ENCODE measurements around the gene EPO.
"Not testable (repeated sequence)": the region's sequence is repeated elsewhere in the genome, so short reads cannot be mapped to it uniquely, and the experiment has no call there.

EPO gene

GRCh38 chr7:100705320-100705752 lies 14.9 kb upstream of the EPO start:
- DNase-seq (ENCODE audit: low spot score) = peak; percentile 88

DNA sequence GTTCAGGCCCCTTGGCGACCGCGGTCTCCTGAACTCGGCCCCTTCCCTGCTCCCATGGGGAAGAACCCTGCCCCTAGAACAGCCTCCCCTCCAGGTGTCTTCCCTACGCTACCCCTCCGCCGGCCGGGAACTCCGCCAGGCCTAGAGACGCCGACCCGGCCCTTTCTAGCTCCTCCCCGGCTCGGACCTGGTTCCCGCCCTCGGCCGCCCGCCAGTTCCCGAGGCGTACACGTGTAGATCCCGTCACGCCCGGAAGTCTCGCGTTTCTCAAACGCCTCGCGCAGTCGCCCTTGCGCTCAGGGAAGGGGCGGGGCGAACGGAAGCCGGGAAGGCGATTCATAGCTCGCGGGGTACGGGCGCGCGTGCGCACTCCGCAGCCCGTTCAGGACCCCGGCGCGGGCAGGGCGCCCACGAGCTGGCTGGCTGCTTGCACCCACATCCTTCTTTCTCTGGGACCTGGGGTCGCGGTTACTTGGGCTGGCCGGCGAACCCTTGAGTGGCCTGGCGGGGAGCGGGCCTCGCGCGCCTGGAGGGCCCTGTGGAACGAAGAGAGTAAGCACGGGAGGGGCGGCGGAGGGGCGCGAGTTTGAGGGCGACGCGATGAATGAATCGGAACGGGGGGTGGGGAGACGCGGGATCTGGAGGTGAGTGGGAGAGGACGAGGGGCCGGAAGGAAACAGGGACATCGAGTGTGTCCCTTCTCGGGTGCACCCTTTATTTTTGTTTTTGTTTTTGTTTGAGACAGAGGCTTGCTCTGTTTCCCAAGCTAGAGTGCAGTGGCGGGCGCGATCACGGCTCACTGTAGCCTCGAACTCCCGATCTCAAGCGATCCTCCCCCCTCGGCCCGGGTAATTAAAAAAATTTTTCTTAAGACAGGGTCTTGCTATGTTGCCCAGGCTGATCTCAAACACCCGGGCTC lies 14.3 kb upstream of the EPO start, which contains the start of gene POP7:
POP7 (plus strand) TSS at position 369 of the 919 bp plus-strand sequence. CDS start 710 bp downstream, outside the sequence.
- DNase-seq (ENCODE audit: low spot score) = peak; percentile 96

DNA sequence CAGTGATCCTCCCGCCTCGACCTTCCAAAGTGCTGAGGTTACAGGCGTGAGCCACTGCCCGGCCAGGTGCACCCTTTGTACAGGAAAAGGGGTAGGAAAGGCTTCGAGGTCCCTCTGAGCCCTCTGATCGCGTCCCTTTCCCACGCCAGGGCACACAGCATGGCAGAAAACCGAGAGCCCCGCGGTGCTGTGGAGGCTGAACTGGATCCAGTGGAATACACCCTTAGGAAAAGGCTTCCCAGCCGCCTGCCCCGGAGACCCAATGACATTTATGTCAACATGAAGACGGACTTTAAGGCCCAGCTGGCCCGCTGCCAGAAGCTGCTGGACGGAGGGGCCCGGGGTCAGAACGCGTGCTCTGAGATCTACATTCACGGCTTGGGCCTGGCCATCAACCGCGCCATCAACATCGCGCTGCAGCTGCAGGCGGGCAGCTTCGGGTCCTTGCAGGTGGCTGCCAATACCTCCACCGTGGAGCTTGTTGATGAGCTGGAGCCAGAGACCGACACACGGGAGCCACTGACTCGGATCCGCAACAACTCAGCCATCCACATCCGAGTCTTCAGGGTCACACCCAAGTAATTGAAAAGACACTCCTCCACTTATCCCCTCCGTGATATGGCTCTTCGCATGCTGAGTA lies 13.5 kb upstream of the EPO start:
- no peak for DNase-seq (ENCODE audit: low spot score)

- no peak for DNase-seq (ENCODE audit: low spot score)
Observed at GRCh38 chr7:100708395-100708794, 11.9 kb upstream of the EPO start.

GRCh38 chr7:100710452-100710851 lies 9.8 kb upstream of the EPO start:
- no peak for DNase-seq (ENCODE audit: low spot score)

DNA sequence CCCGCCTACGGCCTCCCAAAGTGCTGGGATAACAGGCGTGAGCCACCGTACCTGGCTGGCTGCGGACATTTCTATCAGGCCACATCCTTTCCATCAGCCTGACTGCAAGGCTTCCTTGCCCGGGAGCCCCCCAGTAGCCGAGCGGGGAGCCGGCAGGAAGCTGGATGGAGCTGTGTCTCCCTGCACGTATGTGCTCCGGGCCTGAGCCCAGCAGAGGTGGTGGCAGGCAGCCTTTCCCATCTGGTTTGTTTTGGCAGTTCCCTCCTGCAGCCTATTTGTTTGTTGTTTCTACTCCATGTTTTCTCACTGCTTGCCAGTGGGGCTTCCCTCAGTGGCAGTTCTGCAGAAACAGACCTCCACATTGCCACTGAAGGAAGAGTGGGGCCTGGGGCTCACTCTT lies 8.9 kb upstream of the EPO start:
- DNase-seq (ENCODE audit: low spot score) = no peak

- DNase-seq (ENCODE audit: low spot score) = no peak
Observed at GRCh38 chr7:100714725-100715124, 5.5 kb upstream of the EPO start.

DNA sequence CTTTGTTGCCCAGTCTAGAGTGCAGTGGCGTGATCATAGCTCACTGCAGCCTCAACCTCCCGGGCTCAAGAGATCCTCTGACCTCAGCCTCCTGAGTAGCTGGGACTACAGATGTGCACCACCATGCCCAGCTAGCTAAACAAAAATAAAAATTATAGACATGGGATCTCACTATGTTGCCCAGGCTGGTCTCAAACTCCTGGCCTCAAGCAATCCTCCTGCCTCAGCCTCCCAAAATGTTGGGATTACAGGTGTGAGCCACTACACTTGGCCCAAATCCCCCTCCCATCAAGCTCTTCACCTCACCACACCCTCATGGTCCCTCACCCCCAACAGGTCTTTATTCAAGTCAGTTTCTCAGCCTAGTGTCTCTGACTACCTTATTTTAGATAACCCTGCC lies 3.2 kb upstream of the EPO start:
- not testable (repeated sequence) for DNase-seq (ENCODE audit: low spot score)

GRCh38 chr7:100719523-100720278 lies 567 bp upstream of the EPO start:
- DNase-seq (ENCODE audit: low spot score) = no peak

DNA sequence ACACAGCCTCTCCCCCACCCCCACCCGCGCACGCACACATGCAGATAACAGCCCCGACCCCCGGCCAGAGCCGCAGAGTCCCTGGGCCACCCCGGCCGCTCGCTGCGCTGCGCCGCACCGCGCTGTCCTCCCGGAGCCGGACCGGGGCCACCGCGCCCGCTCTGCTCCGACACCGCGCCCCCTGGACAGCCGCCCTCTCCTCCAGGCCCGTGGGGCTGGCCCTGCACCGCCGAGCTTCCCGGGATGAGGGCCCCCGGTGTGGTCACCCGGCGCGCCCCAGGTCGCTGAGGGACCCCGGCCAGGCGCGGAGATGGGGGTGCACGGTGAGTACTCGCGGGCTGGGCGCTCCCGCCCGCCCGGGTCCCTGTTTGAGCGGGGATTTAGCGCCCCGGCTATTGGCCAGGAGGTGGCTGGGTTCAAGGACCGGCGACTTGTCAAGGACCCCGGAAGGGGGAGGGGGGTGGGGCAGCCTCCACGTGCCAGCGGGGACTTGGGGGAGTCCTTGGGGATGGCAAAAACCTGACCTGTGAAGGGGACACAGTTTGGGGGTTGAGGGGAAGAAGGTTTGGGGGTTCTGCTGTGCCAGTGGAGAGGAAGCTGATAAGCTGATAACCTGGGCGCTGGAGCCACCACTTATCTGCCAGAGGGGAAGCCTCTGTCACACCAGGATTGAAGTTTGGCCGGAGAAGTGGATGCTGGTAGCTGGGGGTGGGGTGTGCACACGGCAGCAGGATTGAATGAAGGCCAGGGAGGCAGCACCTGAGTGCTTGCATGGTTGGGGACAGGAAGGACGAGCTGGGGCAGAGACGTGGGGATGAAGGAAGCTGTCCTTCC lies 620 bp downstream of the EPO start:
- DNase-seq (ENCODE audit: low spot score) = no peak

GRCh38 chr7:100721505-100721812 lies 1.2 kb downstream of the EPO start:
- no peak for DNase-seq (ENCODE audit: low spot score)

DNA sequence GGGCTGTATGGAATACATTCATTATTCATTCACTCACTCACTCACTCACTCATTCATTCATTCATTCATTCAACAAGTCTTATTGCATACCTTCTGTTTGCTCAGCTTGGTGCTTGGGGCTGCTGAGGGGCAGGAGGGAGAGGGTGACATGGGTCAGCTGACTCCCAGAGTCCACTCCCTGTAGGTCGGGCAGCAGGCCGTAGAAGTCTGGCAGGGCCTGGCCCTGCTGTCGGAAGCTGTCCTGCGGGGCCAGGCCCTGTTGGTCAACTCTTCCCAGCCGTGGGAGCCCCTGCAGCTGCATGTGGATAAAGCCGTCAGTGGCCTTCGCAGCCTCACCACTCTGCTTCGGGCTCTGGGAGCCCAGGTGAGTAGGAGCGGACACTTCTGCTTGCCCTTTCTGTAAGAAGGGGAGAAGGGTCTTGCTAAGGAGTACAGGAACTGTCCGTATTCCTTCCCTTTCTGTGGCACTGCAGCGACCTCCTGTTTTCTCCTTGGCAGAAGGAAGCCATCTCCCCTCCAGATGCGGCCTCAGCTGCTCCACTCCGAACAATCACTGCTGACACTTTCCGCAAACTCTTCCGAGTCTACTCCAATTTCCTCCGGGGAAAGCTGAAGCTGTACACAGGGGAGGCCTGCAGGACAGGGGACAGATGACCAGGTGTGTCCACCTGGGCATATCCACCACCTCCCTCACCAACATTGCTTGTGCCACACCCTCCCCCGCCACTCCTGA lies 2.4 kb downstream of the EPO start:
- DNase-seq (ENCODE audit: low spot score) = no peak

- no peak for DNase-seq (ENCODE audit: low spot score)
Observed at GRCh38 chr7:100723732-100724275, 3.5 kb downstream of the EPO start.

GRCh38 chr7:100724364-100724763 lies 4.1 kb downstream of the EPO start:
- not testable (repeated sequence) for DNase-seq (ENCODE audit: low spot score)

DNA sequence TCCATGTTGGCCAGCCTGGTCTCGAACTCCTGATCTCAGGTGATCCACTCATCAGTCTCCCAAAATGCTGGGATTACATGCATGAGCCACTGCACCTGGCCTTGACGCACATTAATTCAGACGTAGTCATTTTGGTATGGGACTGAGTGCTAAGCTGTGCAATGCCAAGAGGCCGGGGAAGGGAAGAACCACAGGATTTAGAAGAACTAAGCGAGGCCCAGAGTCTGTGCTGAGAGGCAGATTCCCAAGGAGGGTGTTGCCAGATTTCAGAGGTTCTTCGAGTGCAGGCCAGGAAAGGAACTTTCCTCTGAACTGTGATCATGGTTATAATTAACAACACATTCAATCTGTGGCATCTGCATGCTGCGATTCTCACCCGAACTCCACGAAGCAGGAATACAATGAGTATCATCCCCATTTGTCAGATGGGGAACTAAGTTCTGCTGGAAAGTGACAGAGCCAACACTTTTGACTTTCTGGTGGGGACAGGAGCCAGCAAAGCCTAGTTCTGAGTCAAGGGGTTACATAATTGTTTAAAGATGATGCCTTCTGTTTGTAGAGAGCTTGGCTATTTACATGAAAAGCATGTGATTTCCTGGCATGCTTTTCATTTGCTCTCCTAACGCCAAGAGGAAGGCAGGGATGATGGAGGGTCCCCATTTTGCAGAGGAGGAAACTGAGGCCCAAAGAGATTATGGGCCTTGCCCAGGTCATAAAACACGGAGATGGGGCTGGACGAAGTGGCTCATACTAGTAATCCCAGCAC lies 6.9 kb downstream of the EPO start:
- DNase-seq (ENCODE audit: low spot score) = peak; percentile 44

- DNase-seq (ENCODE audit: low spot score) = no peak
Observed at GRCh38 chr7:100728196-100728595, 7.9 kb downstream of the EPO start.

DNA sequence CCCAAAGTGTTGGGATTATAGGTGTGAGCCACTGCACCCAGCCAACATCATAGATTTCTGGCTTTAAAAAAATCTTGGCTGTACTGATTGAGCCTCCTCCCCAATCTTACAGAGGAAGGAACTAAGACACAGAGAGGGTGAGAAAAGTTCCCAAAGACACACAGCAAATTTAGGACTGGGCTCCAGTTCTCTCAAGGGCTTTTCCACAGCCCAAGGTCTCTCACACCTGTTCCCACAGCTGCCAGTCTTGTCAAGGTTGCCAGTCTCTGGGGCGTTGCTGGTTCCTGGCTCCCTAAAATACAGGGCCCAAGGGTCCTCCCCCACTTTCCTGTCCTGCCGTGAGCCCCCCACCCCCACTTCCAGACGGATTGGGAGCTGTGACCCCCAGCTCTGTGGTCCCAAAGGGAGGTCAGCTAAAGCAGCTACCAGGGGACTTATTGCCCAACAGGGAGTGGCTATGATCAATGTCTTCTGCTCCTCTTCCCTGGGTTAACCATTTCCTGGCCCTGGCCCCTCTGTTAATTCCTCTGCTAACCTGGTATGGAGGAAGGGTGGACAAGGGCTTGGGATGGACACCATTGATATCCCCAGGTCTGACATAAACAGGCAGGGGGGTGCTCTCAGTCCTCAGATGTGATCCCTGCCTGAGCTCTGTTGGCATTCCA lies 10.0 kb downstream of the EPO start:
- DNase-seq (ENCODE audit: low spot score) = no peak

- no peak for DNase-seq (ENCODE audit: low spot score)
Observed at GRCh38 chr7:100731937-100732636, 11.8 kb downstream of the EPO start.

GRCh38 chr7:100735730-100736129 lies 15.5 kb downstream of the EPO start:
- DNase-seq (ENCODE audit: low spot score) = no peak
